NCI-H1930 (cell line): ENCODE data around the gene MYO1C.

ENCODE experiments used
- DNase-seq, 2 experiments: peaks; one replicate each; lab custom pipeline; 2025; lab: John Stamatoyannopoulos, UW

The MYO1C gene

GRCh38 chr17:1485423-1486376 is 6.8 kb downstream of the MYO1C start:
- DNase-seq = no peak

- DNase-seq = no peak
These were observed 7.6 kb downstream of the MYO1C start for GRCh38 chr17:1484676-1485422.

GRCh38 chr17:1484060-1484535 is 8.4 kb downstream of the MYO1C start:
- DNase-seq = no peak

- DNase-seq = no peak
These were observed 9.8 kb downstream of the MYO1C start for GRCh38 chr17:1482680-1483079.

- no peak for DNase-seq
These were observed 10.8 kb downstream of the MYO1C start for GRCh38 chr17:1481736-1482135.

GRCh38 chr17:1480747-1481465 is 11.6 kb downstream of the MYO1C start:
- no peak for DNase-seq

- no peak for DNase-seq
These were observed 14.1 kb downstream of the MYO1C start for GRCh38 chr17:1478418-1478817.

GRCh38 chr17:1475321-1475854 is 17.1 kb downstream of the MYO1C start:
- DNase-seq = no peak

GRCh38 chr17:1474402-1475189 is 17.9 kb downstream of the MYO1C start:
- no peak for DNase-seq

- no peak for DNase-seq
These were observed 18.6 kb downstream of the MYO1C start for GRCh38 chr17:1473841-1474240.

- DNase-seq = no peak
These were observed 19.3 kb downstream of the MYO1C start for GRCh38 chr17:1473170-1473569.

- no peak for DNase-seq
These were observed 20.3 kb downstream of the MYO1C start for GRCh38 chr17:1471911-1472821.

GRCh38 chr17:1471490-1471889 is 21.0 kb downstream of the MYO1C start:
- no peak for DNase-seq

GRCh38 chr17:1470755-1471462 is 21.6 kb downstream of the MYO1C start:
- DNase-seq = no peak

GRCh38 chr17:1470071-1470754 is 22.3 kb downstream of the MYO1C start:
- no peak for DNase-seq

GRCh38 chr17:1469231-1469852 is 23.1 kb downstream of the MYO1C start:
- peak; percentile 49 to 67 for DNase-seq

- DNase-seq = no peak
These were observed 24.5 kb downstream of the MYO1C start for GRCh38 chr17:1467898-1468492.

- DNase-seq = no peak
These were observed 25.2 kb downstream of the MYO1C start for GRCh38 chr17:1467258-1467657.
